NCI-H748 (cell line): Measurements from ENCODE around the gene FAM161A.

Source experiments
- DNase-seq: peaks from one replicate; lab custom pipeline; 2025; ENCODE audit not compliant: unreplicated experiment; lab: John Stamatoyannopoulos, UW

The FAM161A gene

GRCh38 chr2:61787941-61788563, 65.8 kb downstream of the FAM161A start:
- DNase-seq: no peak

- no peak for DNase-seq
Observed at GRCh38 chr2:61786876-61787275, 67.0 kb downstream of the FAM161A start.

- DNase-seq: peak; percentile 56
Observed at GRCh38 chr2:61785583-61785982, 68.3 kb downstream of the FAM161A start.

GRCh38 chr2:61784643-61785042, 69.2 kb downstream of the FAM161A start:
- DNase-seq: no peak

GRCh38 chr2:61775956-61776570, 77.8 kb downstream of the FAM161A start:
- no peak for DNase-seq
